ENCODE results near the gene DSPP. TPM values are rescaled to one million over a fixed set of nuclear protein-coding genes. Genes with fewer than 3 reads are reported as not detected.
"Not testable (repeated sequence)": the region's sequence is repeated elsewhere in the genome, so short reads cannot be mapped to it uniquely, and the experiment has no call there.

DSPP gene
- polyA plus RNA-seq (2012; ENCODE audit: insufficient read depth, insufficient read length), result not detected

DNA sequence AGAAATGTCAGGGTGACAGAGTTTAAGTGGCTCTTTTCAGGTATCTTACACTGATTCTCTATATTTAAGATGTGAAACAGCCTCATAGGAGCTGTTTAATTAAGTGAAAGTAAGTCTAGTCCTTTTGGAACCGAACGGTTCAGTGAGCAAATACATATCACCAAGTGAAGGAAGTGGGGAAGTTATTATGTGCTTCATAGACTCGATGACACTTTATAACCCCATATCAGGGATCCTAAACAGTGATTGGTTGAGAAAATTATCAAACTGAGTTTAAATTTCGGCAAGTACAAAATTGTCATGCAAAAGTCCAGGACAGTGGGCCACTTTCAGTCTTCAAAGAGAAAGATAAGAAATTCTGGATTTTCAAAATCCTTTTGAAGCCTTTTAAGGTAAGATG, at the start of gene DSPP:
Gene DSPP, plus strand, starts transcription at position 301 of the 400 bp plus-strand sequence. CDS start 2,380 bp downstream, outside the sequence.
- H3K4me3 ChIP-seq (ENCODE audit: low read length), result no peak within 1 kb of the TSS
- DNase-seq (ENCODE audit: low read depth, low spot score), result no peak

DNA sequence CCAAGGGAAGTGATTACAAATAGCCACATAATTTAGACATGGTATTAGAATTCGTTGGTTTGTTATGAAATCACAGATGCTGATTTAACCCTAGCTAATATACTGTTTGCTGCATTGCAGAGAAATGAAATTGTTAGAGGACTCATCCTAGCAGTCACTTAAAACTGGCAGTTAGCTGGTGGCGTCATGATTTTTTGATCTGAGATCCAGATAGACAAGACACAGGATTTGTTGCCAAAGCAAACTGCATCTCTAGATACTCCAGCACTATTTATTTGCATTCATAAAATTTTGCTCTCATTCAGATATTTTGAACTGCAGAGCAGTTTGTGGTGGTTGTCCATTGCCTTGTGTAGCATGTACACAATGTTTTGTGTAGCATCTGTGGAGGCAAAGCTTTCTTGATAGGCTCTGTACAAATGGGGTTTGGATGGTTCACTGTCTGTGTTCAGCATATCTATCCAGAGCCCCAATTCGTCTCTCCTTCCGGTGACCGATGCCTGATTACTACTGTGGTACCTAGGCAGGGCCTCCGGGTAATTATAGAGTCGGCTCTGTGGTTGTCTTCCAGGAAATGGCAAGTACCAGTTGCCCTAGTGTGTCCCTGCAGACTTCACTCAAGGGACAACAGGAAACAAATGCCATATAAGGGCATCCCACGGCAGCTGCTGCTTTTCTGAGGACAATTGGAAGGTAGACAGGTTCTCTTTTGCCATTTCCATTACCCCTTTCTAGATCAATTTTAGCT, 49.1 kb upstream of the DSPP start:
- peak; percentile 51 for DNase-seq (ENCODE audit: low read depth, low spot score)
- H3K4me3 ChIP-seq (ENCODE audit: low read length), result no peak overlapping the region

DNA sequence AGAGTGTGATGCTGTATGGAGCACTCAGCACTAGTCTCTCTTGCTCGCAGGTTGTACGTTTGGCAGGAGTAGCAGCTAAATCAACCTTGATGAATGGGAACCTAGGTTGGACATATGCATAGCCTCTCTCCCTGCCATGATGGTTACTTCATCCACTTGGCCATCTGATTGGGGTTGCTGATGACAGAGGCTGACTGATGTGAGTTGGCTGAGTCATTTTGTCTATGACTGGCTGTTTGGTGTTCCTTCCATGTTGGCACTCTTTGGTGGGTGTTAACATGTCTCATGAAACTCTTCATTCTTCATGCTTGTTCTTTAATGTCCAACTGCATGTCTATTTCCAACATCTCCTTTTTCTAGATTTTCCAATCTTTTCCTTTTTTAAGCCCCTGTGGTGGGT, 47.5 kb upstream of the DSPP start:
- DNase-seq (ENCODE audit: low read depth, low spot score), result no peak
- no peak overlapping the region for H3K4me3 ChIP-seq (ENCODE audit: low read length)

DNA sequence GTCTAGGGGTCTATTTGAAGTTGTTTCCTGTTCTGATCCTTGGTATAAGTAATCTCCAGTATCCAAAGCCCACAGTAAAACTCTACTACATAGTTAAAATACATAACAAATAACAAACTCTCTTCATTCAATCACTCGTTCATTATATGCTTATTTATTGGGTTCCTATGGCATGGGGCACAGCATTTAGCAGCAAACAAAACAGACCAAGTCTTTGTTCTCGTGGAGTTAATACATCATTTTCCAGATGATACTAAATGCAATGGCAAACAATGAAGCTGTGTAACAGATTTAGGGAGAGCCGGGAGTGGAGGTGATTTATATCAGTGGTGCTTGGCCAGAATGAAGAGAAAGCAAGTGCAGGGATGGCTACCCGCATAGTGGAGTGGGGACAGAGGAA, 42.6 kb upstream of the DSPP start:
- DNase-seq (ENCODE audit: low read depth, low spot score), result no peak
- H3K4me3 ChIP-seq (ENCODE audit: low read length), result no peak overlapping the region

DNA sequence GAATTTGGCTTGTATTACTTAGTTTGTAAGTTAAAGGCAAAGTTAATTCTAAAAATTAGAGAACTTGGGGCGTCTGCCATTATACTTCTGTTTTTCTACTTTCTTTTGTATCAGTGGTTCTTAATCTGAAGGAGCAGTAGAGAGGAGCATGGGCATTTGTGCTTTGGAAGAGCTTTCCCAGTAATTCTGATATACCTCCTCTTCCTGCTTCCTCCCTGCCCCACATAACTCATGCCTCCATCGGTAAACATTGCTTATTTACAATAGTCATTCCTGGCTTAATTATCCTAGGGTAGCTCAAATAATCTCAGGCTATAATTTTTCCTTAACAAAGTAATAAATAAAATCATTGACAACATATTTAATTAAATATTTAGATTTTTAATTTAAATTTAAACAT, 42.1 kb upstream of the DSPP start:
- no peak overlapping the region for H3K4me3 ChIP-seq (ENCODE audit: low read length)
- no peak for DNase-seq (ENCODE audit: low read depth, low spot score)

DNA sequence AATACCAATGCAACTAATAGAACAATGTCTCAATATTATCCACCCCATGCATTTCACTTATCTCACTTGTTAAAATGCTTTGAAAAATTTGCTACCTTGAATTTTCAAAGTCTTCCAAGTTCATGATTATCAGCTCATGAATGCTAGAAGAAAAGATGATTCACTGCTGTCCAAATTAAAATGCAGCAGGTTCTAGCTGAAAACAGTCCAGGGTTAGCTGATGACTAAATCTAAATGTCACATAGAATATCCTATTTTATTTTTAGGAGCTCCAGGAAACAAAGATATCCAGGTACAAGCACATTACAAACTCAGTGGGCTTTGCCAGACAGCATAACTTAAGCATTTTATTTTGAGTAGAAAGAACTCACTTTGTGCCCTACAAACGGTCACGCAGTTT, 41.1 kb upstream of the DSPP start:
- H3K4me3 ChIP-seq (ENCODE audit: low read length), result no peak overlapping the region
- no peak for DNase-seq (ENCODE audit: low read depth, low spot score)

DNA sequence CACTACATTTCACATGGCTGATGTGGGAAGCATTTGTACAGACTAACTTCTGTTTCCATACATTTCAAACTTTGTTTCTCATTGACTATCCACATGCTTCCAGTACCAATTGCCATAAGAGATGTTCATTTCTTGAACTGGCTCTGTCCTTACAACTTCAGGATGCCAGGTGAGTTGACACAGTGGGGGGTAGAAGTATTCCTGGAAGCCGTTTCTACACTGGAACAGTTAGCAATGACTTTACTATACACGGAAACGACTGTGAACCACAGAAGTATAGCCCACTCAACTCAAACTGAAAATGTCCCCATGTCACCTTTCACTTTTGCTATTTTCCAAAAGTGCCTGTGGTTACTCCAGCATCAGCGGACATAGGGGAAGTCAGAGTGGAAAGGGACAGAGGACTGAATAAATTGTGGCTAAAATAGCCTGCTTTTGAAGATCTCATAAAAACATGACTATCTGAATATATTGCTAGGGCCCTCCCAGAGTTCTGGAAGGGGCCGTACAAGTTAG, 38.0 kb upstream of the DSPP start:
- no peak for DNase-seq (ENCODE audit: low read depth, low spot score)
- H3K4me3 ChIP-seq (ENCODE audit: low read length), result no peak overlapping the region

DNA sequence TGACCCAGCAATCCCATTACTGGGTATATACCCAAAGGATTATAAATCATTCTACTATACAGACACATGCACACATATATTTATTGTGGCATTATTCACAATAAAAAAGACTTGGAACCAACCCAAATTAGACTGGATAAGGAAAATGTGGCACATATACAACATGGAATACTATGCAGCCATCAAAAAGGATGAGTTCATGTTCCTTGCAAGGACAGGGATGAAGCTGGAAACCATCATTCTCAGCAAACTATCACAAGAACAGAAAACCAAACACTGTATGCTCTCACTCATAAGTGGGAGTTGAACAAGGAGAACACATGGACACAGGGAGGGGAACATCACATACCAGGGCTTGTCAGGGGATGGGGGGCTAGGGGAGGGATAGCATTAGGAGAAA, 34.0 kb upstream of the DSPP start:
- H3K4me3 ChIP-seq (ENCODE audit: low read length); DNase-seq (ENCODE audit: low read depth, low spot score): not testable (repeated sequence)

DNA sequence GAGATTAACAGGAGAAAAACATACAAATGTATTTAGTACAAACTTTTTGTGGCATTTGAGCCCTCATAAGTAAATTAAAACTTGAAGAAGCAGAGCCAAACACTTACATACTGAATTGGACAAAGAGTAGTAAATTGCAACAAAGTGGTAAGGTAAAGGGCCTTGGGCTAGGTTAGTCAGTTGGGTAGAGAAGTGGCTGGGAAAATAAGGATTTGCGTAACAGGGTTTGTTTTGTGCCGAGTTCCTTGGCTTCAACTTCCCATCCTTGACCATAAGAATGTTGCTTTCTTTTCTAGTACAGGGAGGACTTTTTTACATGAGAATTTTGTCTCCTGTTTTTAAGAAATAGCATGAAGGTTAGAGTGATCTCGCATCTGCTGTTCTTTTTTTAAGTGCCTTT, 33.3 kb upstream of the DSPP start:
- no peak overlapping the region for H3K4me3 ChIP-seq (ENCODE audit: low read length)
- DNase-seq (ENCODE audit: low read depth, low spot score), result no peak

DNA sequence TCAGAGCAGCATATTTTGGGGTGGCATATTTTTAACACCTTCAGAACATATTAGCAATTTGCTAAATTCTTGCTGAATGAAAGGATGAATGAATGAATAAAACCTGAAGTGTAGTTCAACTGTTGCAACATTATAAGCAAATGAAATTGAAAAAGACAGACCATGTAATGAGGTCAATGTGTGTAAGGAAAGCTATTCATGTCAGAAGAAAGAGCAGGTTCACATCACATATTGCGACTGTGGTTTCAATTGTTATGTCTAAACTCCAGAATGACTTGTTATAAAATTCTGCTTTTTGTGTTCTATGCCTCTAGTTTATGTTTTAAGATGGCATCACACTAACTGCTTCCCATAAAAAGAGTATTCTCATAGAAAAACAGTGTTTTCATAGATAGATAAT, 32.9 kb upstream of the DSPP start:
- no peak for DNase-seq (ENCODE audit: low read depth, low spot score)
- H3K4me3 ChIP-seq (ENCODE audit: low read length), result no peak overlapping the region

DNA sequence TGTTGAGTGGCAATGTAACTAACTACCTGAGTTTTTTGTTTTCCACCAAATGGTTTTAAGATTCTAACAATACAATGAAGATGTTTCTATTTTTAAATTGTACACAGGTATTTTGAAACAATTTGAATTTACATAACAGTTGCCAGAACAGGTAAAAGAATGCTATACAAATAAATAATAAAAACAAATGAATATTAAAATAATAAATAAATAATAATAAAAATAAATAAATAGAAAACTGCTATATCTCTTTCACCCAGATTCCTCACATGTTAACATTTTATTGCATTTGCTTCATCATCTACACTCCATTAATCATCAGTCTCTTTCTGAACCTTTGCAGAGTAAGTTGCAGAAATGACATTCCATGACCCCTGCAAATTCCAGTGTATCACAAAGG, 32.3 kb upstream of the DSPP start:
- H3K4me3 ChIP-seq (ENCODE audit: low read length), result no peak overlapping the region
- no peak for DNase-seq (ENCODE audit: low read depth, low spot score)

DNA sequence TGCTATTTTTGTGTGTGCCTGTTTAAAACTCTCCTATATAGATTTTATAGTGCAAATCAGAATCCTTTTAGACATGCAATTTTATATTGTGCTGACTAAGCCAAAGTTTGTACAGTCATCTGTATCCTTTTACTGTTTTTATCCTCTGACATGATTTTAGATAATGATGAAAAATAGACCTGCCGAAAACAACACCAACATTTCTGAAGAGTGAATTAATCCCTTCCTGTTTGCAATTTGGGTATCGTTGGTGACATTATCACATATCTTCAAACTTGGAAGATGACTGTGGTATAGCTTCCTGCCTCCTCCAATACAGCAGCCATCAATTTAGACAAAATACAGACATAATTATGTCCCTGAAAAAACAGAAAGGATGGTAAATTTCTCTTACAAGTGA, 28.9 kb upstream of the DSPP start:
- no peak overlapping the region for H3K4me3 ChIP-seq (ENCODE audit: low read length)
- no peak for DNase-seq (ENCODE audit: low read depth, low spot score)

DNA sequence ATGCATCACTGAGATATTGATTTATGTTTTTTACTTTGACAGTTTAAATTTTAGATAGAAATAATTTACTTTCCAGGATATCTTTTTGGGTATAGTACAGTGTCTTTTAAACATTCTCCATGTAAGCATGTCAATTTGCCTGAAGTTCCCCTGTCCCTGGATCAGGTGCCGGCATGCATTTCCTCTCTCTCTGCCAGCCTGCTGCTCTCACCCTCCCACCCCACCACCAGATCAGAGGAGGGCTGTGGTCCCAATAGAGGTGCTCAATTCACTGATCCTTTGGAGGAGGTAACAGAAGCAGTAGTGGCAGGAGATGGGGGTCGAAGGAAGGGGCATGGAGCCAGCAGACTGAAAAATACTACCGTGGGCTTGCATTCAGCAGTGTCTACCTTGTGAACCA, 28.3 kb upstream of the DSPP start:
- DNase-seq (ENCODE audit: low read depth, low spot score), result no peak
- no peak overlapping the region for H3K4me3 ChIP-seq (ENCODE audit: low read length)

DNA sequence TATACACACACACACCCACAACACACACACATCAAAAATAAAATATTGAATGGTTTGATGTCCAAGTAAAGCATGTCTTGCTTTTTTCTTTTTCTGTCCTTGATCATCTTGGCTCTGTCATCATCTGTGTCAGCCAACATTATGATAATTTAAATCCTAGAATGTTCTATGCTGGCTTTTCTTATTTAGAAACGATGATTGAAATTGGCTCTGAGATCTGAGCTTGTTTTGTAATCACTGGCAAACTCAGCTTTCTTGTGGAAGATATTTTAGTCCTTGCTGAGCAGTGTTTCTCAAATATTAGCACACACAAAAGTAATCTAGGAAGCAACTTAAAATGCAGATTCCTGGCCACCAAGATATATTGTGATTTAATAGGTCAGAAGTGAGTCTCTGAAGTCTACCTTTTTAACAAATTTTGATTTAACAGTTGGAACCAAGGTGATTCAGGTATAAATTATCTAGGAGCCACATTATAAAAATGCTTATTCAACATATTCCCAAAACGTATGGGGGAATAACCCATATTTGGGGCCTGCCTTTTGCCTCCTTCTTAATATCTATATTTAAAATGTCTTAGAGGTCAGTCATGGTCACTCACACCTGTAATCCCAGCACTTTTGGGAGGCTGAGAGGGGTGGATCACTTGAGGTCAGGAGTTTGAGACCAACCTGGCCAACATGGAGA, 24.0 kb upstream of the DSPP start:
- no peak for DNase-seq (ENCODE audit: low read depth, low spot score)
- H3K4me3 ChIP-seq (ENCODE audit: low read length), result no peak overlapping the region

DNA sequence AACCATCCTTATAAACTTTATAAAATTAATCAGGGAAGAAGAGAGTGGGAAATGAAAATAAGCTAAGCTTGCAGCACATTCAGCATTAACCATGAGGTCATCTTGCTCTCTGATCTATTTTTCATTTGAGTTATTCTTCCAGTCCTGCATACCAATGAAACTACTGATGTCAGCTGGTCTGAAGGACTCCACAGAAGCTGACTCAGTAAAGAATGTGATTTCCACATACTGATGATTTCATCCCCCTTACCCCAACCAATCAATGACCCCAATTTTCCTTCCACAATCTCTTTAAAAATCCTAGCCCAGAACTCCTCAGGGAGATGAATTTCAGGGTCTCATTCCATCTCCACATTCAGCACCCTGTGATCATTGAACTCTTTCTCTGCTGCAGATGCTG, 18.8 kb upstream of the DSPP start:
- no peak overlapping the region for H3K4me3 ChIP-seq (ENCODE audit: low read length)
- no peak for DNase-seq (ENCODE audit: low read depth, low spot score)

DNA sequence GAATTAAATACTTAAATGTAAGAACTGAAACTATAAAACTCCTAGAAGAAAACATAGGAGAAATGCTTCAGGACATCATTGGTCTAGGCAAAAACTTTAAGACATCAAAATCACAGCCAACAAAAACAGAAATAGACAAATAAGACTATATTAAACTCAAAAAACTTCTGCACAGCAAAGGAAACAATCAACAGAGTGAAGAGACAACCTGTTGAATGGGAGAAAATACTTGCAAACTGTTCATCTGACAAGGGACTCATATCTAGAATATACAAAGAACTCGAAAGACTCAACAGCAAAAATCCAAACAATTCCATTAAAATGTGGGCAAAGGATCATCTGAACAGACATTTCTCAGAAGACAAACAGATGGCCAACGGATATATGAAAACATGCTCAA, 16.2 kb upstream of the DSPP start:
- no peak overlapping the region for H3K4me3 ChIP-seq (ENCODE audit: low read length)
- no peak for DNase-seq (ENCODE audit: low read depth, low spot score)

DNA sequence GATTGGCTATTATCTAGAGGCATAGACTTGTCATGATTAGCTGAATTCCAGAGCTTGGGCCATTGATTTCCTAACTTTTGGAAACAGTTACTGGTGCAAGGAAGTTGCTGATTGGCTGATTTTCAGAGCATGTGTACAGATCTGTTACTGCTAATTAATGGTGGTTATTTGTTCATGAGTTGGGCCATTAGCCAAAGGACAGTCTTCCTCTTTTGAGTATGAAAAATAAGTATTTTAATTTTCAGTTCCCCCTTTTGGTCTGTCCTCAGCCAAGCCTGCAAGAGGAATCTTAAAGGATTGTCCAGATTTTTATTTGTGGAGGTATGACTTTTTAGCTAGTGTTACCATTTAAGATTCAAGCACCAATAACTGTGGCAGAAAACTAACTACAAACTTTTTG, 7.0 kb upstream of the DSPP start:
- no peak overlapping the region for H3K4me3 ChIP-seq (ENCODE audit: low read length)
- DNase-seq (ENCODE audit: low read depth, low spot score), result no peak

DNA sequence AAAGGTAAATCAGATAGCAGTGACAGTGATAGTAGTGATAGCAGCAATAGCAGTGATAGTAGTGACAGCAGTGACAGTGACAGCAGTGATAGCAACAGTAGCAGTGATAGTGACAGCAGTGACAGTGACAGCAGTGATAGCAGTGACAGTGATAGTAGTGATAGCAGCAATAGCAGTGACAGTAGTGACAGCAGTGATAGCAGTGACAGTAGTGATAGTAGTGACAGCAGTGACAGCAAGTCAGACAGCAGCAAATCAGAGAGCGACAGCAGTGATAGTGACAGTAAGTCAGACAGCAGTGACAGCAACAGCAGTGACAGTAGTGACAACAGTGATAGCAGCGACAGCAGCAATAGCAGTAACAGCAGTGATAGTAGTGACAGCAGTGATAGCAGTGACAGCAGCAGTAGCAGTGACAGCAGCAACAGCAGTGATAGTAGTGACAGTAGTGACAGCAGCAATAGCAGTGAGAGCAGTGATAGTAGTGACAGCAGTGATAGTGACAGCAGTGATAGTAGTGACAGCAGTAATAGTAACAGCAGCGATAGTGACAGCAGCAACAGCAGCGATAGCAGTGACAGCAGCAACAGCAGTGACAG, 6.1 kb downstream of the DSPP start:
- no peak overlapping the region for H3K4me3 ChIP-seq (ENCODE audit: low read length)
- DNase-seq (ENCODE audit: low read depth, low spot score), result no peak

DNA sequence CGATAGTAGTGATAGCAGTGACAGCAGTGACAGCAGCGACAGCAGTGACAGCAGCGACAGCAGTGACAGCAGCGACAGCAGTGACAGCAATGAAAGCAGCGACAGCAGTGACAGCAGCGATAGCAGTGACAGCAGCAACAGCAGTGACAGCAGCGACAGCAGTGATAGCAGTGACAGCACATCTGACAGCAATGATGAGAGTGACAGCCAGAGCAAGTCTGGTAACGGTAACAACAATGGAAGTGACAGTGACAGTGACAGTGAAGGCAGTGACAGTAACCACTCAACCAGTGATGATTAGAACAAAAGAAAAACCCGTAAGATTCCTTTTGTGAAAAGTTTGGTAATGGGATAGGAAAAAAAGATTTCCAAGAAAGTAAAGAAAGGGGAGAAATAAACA, 7.9 kb downstream of the DSPP start:
- DNase-seq (ENCODE audit: low read depth, low spot score), result no peak
- no peak overlapping the region for H3K4me3 ChIP-seq (ENCODE audit: low read length)

DNA sequence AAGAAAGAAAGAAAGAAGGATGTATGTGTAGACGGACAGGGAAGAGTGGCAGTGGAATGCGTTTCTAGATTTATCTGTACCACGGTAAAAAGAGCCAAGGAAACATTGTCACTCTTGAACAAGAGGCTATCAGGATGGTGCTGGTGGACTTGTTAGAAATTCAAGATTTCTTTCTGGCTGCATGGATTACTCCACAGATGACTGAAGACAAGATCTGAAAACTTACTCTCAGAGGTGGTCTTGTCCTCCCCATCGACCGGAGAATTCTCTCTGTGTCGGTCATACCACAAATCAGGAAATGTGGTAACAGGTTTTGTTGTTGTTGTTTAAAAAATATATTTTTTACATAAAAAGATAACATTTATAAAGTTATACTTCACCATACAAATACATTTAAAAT, 11.8 kb downstream of the DSPP start:
- no peak for DNase-seq (ENCODE audit: low read depth, low spot score)
- no peak overlapping the region for H3K4me3 ChIP-seq (ENCODE audit: low read length)

Data from Jurkat, Clone E6-1 (cell line).